WERI-Rb-1 (cell line): ENCODE results near the gene STK11IP.

Experiments used
- DNase-seq: peaks from one replicate; pipeline ENCODE4 v3.0.0-alpha.2; 2020
- H3K27ac ChIP-seq: fragments of 250-450 bp; sonication (Bioruptor Pico); 2 replicates; pipeline ENCODE4 v1.5.1; 2020; ENCODE audit warnings: mild to moderate bottlenecking, moderate library complexity
- H3K27me3 ChIP-seq: fragments of 250-450 bp; sonication (Bioruptor Pico); 2 replicates; pipeline ENCODE4 v1.5.1; 2021; ENCODE audit warnings: mild to moderate bottlenecking, low read depth, moderate library complexity; ENCODE audit not compliant: insufficient read depth, severe bottlenecking
- H3K36me3 ChIP-seq: fragments of 250-450 bp; sonication (Bioruptor Pico); 2 replicates; pipeline ENCODE4 v1.5.1; 2020; ENCODE audit warnings: mild to moderate bottlenecking, moderate library complexity
- H3K4me3 ChIP-seq: 2 replicates; pipeline ENCODE4 v1.5.1; 2011; ENCODE audit warnings: low read depth, mild to moderate bottlenecking, control low read depth, low read length
- H3K9me3 ChIP-seq: fragments of 250-450 bp; sonication (Bioruptor Pico); 2 replicates; pipeline ENCODE4 v1.5.1; 2021; ENCODE audit warnings: mild to moderate bottlenecking, moderate library complexity; ENCODE audit not compliant: severe bottlenecking
- TF ChIP-seq, protein P1 (sequence below): IDR thresholded peaks from 2 replicates; pipeline ENCODE4 v1.5.1; 2011; ENCODE audit warnings: low read depth, mild to moderate bottlenecking, control low read depth, inconsistent platforms, low read length

Gene STK11IP

DNA sequence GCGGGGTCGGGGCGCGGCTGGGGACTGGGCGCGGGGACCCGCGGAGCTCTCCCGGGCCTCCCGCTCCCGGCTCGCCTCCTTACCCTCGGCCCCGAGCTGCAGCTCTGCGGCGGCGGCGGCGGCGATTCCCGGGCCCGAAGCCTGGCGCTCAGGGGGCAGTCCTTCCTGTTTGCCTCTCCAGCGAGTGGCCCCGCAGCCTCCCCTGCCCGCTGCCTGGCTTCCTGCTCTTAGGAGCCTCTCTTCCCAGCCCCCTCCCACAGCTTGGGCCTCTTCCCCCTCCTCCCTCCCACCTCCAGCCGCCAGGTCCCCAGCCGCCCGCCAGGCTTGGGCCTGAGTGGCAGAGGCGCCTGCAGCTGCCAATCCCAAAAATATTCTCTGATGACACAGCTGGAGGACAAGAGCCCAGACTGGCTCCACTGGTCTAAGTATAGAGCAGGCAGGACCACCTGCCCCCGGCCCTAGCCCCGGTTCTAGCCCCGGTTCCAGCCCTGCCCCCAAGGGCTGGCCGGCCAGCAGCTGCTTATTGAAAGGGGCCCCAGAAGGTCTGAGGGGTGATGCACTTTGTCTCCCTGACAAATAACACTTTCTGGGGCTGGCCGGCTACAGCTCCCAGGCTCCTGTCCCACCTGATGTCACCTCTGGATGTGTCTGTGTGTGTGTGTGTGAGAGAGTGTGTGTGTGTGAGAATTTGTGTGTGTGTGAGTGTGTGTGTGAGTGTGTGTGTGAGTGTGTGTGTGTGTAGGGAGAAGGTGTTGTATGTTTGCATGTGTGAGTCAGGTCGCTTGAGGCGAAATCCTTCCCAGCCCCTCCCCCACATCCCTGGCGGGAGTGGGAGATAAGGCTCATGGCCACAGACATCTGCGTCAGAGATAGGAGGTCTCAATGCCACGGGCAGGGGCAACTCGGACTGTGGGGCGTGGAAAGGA is 26.1 kb upstream of the STK11IP start, which contains the start of gene OBSL1:
TSS of gene OBSL1 (minus strand) at position 229 of the 926 bp plus-strand sequence. CDS start 307 bp downstream, outside the sequence.
- peak; percentile 92 for DNase-seq
- Histone ChIP-seq H3K27ac (peak within 1 kb of the TSS; percentile 72), H3K36me3 (peaks cover 22% of the 10 kb centered on the region), H3K27me3 (no peaks in the 10 kb centered on the region), H3K9me3 (no peaks in the 10 kb centered on the region), H3K4me3 (peak within 1 kb of the TSS; percentile 64)
- TF ChIP-seq, protein P1, sequence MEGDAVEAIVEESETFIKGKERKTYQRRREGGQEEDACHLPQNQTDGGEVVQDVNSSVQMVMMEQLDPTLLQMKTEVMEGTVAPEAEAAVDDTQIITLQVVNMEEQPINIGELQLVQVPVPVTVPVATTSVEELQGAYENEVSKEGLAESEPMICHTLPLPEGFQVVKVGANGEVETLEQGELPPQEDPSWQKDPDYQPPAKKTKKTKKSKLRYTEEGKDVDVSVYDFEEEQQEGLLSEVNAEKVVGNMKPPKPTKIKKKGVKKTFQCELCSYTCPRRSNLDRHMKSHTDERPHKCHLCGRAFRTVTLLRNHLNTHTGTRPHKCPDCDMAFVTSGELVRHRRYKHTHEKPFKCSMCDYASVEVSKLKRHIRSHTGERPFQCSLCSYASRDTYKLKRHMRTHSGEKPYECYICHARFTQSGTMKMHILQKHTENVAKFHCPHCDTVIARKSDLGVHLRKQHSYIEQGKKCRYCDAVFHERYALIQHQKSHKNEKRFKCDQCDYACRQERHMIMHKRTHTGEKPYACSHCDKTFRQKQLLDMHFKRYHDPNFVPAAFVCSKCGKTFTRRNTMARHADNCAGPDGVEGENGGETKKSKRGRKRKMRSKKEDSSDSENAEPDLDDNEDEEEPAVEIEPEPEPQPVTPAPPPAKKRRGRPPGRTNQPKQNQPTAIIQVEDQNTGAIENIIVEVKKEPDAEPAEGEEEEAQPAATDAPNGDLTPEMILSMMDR = no peak

DNA sequence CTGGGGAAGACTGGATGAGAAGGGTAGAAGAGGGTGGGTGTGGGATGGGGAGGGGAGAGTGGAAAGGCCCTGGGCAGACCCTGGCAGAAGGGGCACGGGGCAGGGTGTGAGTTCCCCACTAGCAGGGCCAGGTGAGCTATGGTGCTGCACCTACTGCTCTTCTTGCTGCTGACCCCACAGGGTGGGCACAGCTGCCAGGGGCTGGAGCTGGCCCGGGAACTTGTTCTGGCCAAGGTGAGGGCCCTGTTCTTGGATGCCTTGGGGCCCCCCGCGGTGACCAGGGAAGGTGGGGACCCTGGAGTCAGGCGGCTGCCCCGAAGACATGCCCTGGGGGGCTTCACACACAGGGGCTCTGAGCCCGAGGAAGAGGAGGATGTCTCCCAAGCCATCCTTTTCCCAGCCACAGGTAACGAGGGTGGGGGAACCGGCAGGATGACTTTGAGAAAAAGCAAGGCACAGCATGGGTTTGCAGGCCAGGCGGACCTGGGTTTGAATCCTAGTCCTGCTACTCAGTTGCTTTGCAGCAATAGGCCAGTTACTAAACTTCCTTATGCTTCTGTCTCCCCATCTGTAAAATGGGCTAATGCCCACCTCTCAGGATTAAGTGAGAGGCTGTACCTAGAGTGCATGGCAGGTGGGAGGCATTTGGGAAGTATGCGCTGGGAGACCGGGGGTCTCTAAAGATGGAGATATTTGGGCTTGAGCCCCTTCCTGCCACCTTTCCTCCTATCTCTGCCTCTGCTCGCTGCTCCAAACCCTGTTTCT is 25.2 kb upstream of the STK11IP start, which contains the start of gene INHA:
TSS of gene INHA (plus strand) at position 74 of the 765 bp plus-strand sequence. CDS start at position 139, 65 bp downstream.
- H3K9me3 ChIP-seq = no peaks in the 10 kb centered on the region
- no peaks in the 10 kb centered on the region for H3K27me3 ChIP-seq
- peak within 1 kb of the TSS; percentile 64 for H3K4me3 ChIP-seq
- no peak for DNase-seq
- TF ChIP-seq, protein P1 = no peak
- H3K36me3 ChIP-seq = peaks cover 14% of the 10 kb centered on the region
- H3K27ac ChIP-seq = peak within 1 kb of the TSS; percentile 72

DNA sequence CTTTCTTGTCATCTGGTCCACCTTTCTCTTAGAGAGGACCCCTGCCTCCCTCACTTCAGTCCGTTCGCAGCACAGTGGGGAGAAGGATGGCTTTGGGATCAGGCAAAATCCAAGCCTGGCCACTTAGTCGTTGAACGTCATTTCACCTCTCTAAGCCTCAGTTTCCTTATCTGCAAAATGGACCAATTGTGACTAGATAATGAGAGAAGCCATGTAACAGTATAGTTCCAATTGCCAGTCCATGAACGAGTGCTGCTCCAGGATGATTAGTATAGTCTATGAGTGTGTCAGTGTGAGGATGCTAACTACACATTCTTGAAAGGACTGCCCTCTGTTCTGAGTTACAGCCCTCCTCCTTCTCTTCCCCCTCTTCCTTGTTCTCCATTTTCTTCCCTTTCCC is 24.5 kb upstream of the STK11IP start:
- TF ChIP-seq, protein P1 = no peak
- H3K36me3 ChIP-seq = peaks cover 7% of the 10 kb centered on the region
- H3K9me3 ChIP-seq = no peaks in the 10 kb centered on the region
- DNase-seq = no peak
- no peak overlapping the region for H3K4me3 ChIP-seq
- no peak overlapping the region for H3K27ac ChIP-seq
- no peaks in the 10 kb centered on the region for H3K27me3 ChIP-seq

DNA sequence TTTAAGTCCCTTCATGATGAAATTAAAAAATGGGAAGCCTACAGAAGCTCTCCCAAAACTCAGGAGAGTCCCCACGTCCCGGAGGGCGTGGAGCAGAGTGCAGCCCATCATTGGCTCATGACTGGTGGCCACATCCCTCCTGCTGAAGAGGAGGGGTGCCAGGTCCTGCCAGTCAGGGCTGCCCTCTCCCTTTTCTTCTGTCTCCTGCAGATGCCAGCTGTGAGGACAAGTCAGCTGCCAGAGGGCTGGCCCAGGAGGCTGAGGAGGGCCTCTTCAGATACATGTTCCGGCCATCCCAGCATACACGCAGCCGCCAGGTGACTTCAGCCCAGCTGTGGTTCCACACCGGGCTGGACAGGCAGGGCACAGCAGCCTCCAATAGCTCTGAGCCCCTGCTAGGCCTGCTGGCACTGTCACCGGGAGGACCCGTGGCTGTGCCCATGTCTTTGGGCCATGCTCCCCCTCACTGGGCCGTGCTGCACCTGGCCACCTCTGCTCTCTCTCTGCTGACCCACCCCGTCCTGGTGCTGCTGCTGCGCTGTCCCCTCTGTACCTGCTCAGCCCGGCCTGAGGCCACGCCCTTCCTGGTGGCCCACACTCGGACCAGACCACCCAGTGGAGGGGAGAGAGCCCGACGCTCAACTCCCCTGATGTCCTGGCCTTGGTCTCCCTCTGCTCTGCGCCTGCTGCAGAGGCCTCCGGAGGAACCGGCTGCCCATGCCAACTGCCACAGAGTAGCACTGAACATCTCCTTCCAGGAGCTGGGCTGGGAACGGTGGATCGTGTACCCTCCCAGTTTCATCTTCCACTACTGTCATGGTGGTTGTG is 23.0 kb upstream of the STK11IP start:
- no peak for DNase-seq
- H3K4me3 ChIP-seq = no peak overlapping the region
- H3K27me3 ChIP-seq = no peaks in the 10 kb centered on the region
- H3K27ac ChIP-seq = no peak overlapping the region
- no peaks in the 10 kb centered on the region for H3K9me3 ChIP-seq
- TF ChIP-seq, protein P1 = no peak
- H3K36me3 ChIP-seq = peaks cover under 1% of the 10 kb centered on the region
